Measurements from ENCODE around the gene TREML1.

TREML1 gene

DNA sequence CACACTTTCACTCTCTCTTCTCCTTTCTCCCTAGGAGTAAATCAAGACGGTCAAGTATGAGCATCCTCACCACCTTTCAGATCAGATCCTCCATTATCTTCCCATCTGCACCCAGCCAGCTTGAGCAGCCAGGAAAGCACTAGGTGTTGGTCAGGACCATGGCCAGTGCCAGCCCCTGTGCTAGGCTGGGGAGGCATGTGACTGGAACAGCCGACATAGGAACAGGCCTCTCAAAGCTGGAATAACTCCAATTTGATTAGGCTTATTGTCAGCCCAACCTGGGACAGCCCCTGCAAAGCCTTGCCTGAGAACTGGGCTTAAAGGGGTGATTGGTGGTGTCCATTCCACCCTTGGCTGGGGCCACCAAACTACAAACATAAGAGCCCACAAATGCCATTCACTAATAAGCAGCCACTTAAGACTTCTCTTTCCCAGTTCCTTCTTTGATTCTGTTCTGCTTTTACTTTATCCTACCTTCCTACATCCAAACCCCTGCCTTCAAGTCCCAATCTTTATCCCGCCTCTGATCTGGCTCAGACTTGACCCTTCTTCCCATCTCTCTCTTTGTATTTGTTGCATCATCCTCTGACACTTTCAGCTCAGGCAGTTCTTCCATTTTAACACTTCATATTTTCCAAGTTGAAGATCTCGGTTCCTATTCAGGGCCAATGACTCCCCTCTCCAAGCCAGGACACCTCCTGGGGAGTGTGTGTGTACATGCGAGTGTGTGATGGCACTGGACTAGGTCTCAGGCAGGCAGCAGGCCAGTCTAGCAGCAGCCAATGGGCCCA is 13.2 kb upstream of the TREML1 start:
- intact Hi-C loops (cut with micrococcal nuclease), result no loop called here
- Mint-ChIP-seq H3K4me3 (no peak overlapping the region), H3K27me3 (peaks cover 8% of the 10 kb centered on the region), H3K36me3 (ENCODE audit: low read depth) (no peaks in the 10 kb centered on the region), H3K4me1 (ENCODE audit: low read depth) (peaks cover 35% of the 10 kb centered on the region), H3K9me3 (no peaks in the 10 kb centered on the region), H3K27ac (no peak overlapping the region)

GRCh38 chr6:41164551-41165120 is 10.5 kb upstream of the TREML1 start:
- Mint-ChIP-seq H3K4me3 (no peak overlapping the region), H3K36me3 (ENCODE audit: low read depth) (peaks cover 13% of the 10 kb centered on the region), H3K4me1 (ENCODE audit: low read depth) (peaks cover 63% of the 10 kb centered on the region), H3K27ac (no peak overlapping the region), H3K27me3 (peaks cover 5% of the 10 kb centered on the region), H3K9me3 (no peaks in the 10 kb centered on the region)
- intact Hi-C loops (cut with micrococcal nuclease), result no loop called here

DNA sequence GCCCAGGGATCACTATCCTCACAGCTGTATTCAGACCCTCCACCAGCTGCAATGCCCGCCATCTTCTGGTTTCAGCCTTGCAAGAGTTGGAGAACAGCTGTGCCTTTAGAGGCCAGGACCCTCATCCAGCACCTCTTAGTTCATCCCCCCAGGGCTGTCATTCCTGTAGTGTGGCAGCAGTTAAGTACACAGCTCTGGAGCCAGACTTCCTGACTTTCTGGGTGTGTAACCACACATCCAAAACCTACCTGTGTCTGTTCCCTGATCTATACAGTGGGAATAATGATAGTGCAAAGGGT is 9.2 kb upstream of the TREML1 start:
- peaks cover 26% of the 10 kb centered on the region for H3K36me3 Mint-ChIP-seq (ENCODE audit: low read depth)
- no peaks in the 10 kb centered on the region for H3K9me3 Mint-ChIP-seq
- peaks cover 2% of the 10 kb centered on the region for H3K27me3 Mint-ChIP-seq
- H3K4me3 Mint-ChIP-seq, result no peak overlapping the region
- intact Hi-C loops (cut with micrococcal nuclease), result no loop called here
- H3K27ac Mint-ChIP-seq, result peak overlapping the region; percentile 78
- H3K4me1 Mint-ChIP-seq (ENCODE audit: low read depth), result peaks cover 75% of the 10 kb centered on the region

GRCh38 chr6:41162687-41163418 is 8.7 kb upstream of the TREML1 start, which contains the start of gene TREM2:
TSS of gene TREM2 (minus strand) at chr6:41163116. CDS start at chr6:41163082, 34 bp downstream.
- peaks cover 1% of the 10 kb centered on the region for H3K27me3 Mint-ChIP-seq
- intact Hi-C loops (cut with micrococcal nuclease), result no loop called here
- H3K27ac Mint-ChIP-seq, result peak within 1 kb of the TSS; percentile 78
- peak within 1 kb of the TSS; percentile 81 for H3K4me3 Mint-ChIP-seq
- peaks cover 31% of the 10 kb centered on the region for H3K36me3 Mint-ChIP-seq (ENCODE audit: low read depth)
- H3K9me3 Mint-ChIP-seq, result no peaks in the 10 kb centered on the region
- peaks cover 80% of the 10 kb centered on the region for H3K4me1 Mint-ChIP-seq (ENCODE audit: low read depth)

DNA sequence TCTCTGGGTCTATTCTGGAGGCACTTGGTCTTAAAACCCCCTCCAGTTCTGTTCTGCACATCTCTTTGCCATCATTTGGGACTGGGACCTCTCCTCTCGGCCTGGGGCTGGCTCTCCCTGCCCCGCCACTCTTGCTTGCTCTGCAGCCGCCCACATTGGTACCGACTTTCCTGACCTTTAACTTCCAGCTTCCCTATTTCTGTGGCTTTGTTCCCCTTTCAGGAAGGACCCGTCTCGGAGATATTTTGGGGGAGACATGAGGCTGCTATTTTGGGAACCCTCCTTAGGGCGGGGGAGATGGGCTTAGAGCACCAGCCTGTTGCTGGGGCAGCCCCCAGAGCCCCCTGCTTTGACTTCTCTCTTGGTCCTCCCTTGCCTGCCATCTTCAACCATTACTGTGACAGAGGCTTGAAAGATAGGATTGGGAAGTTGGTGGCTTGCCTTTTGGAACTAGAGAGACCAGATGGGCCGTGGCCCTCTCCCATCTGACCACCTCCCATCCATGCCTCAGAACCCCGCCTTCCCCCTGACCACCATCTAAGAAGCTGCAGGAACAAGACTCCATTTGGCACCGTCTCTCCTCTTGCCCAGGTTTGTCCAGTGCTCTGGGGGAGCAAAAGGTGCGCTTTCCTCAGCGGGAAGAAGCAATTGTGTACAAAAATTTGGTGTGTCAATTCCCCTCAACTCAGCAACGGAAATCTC is 7.9 kb upstream of the TREML1 start:
- Mint-ChIP-seq H3K9me3 (no peaks in the 10 kb centered on the region), H3K27me3 (peaks cover under 1% of the 10 kb centered on the region), H3K36me3 (ENCODE audit: low read depth) (peaks cover 39% of the 10 kb centered on the region), H3K4me1 (ENCODE audit: low read depth) (peaks cover 80% of the 10 kb centered on the region), H3K27ac (peak overlapping the region; percentile 78), H3K4me3 (peak overlapping the region; percentile 81)
- intact Hi-C loops (cut with micrococcal nuclease), result no loop called here

GRCh38 chr6:41161380-41161779 is 7.2 kb upstream of the TREML1 start:
- H3K36me3 Mint-ChIP-seq (ENCODE audit: low read depth), result peaks cover 45% of the 10 kb centered on the region

DNA sequence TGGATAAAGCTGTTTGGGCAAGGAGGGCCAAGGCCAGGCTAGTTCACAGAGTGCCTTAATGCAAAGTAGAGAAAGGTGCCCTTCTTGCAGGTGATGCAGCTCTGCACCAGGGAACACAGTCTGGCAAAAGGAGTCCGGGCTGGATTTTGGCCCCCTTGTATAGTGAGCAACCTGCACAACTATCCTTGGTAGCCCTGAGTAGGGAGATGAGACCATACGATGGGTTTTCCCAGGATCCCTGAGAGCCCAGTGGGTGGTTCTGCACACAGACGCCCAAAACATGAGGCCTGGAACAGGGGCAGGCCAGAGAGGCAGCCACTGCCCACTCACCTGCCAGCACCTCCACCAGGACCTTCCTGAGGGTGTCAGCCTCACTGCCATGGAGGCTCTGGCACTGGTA is 6.8 kb upstream of the TREML1 start:
- Mint-ChIP-seq H3K27ac (no peak overlapping the region), H3K4me3 (peak overlapping the region; percentile 81), H3K9me3 (no peaks in the 10 kb centered on the region), H3K27me3 (no peaks in the 10 kb centered on the region), H3K4me1 (ENCODE audit: low read depth) (peaks cover 83% of the 10 kb centered on the region), H3K36me3 (ENCODE audit: low read depth) (peaks cover 47% of the 10 kb centered on the region)
- intact Hi-C loops (cut with micrococcal nuclease), result no loop called here

More at GRCh38 chr6:41161380-41161779, 7.2 kb upstream of the TREML1 start:
- intact Hi-C loops (cut with micrococcal nuclease), result no loop called here
- peaks cover 83% of the 10 kb centered on the region for H3K4me1 Mint-ChIP-seq (ENCODE audit: low read depth)
- no peaks in the 10 kb centered on the region for H3K9me3 Mint-ChIP-seq
- H3K27me3 Mint-ChIP-seq, result no peaks in the 10 kb centered on the region
- H3K27ac Mint-ChIP-seq, result peak overlapping the region; percentile 78
- H3K4me3 Mint-ChIP-seq, result peak overlapping the region; percentile 81

DNA sequence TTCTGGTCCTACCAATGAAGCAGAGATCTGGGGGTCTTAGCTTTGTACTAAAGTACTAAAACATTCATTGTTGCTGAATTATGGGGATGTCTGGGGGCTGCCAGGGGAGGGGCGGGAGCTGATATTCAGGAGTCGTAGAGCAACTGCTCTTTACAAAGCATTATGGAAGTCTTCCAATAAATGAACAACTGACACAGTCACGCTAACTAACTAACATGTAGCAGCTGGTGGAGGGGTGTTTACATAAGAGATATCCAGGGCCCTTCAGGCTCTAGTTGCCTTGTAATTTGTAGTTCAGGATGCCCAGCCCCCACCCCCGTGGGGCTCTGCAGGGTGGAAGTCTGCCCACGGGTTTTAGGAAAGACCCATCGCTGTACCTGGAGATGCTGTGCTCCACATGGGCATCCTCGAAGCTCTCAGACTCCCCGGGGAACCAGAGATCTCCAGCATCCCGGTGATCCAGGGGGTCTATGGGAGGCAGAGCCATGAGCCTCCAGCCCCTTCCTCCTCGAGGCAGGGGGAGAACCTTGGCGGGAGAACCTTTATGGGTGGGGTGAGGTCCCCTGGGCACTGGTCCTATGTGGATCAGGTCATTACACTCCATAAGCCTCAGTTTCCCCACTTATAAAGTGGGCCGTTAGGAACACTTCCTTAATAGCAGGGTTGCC is 5.4 kb upstream of the TREML1 start:
- Mint-ChIP-seq H3K4me3 (no peak overlapping the region), H3K4me1 (ENCODE audit: low read depth) (peaks cover 92% of the 10 kb centered on the region), H3K27me3 (no peaks in the 10 kb centered on the region), H3K36me3 (ENCODE audit: low read depth) (peaks cover 47% of the 10 kb centered on the region), H3K27ac (no peak overlapping the region), H3K9me3 (no peaks in the 10 kb centered on the region)
- intact Hi-C loops (cut with micrococcal nuclease), result no loop called here

DNA sequence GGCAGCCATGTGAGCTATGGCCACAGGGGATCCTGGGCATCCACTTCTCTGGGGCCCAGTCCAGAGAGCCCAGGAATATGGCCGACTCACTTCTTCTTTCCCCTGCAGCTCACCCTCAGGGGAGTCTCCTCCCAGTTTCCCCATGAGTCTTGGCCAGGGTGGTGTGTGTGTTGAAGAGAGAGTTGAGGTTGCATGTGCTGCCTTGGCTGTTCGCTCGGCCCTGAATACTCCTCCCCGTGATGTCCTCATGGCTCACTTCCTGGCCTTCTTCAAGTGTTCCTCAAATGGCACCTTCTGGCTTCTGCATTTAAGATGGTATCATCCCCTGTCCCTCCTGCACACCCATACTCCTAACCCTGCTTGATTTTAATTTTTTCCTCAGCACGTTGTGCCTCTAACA is 3.2 kb upstream of the TREML1 start:
- intact Hi-C loops (cut with micrococcal nuclease), result no loop called here
- Mint-ChIP-seq H3K27me3 (peaks cover 3% of the 10 kb centered on the region), H3K4me3 (no peak overlapping the region), H3K36me3 (ENCODE audit: low read depth) (peaks cover 47% of the 10 kb centered on the region), H3K27ac (peak overlapping the region; percentile 25), H3K4me1 (ENCODE audit: low read depth) (peaks cover 77% of the 10 kb centered on the region), H3K9me3 (no peaks in the 10 kb centered on the region)

DNA sequence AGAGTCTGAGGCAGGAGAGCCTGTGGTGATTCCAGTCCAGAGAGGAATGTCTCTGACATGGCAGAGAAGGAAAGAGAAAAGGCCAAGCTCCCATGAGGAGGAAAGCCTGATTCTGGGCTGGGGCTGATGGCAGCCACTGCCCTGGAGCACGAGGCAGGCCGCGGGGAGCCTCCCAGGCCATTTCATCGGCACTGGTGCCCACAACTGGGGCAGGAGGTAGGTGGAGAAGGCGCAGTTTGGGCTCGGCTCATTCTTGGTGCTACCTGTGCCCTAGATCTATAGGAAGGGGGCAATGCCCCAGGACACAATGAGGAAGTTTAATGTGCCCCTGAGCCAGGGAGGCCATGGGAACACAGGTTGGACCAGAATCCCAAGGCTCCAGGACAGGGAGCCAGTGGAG is 2.6 kb upstream of the TREML1 start:
- peaks cover 47% of the 10 kb centered on the region for H3K36me3 Mint-ChIP-seq (ENCODE audit: low read depth)
- intact Hi-C loops (cut with micrococcal nuclease), result no loop called here
- H3K27ac Mint-ChIP-seq, result peak overlapping the region; percentile 25
- no peaks in the 10 kb centered on the region for H3K9me3 Mint-ChIP-seq
- H3K4me3 Mint-ChIP-seq, result no peak overlapping the region
- H3K27me3 Mint-ChIP-seq, result peaks cover 3% of the 10 kb centered on the region
- H3K4me1 Mint-ChIP-seq (ENCODE audit: low read depth), result peaks cover 72% of the 10 kb centered on the region

DNA sequence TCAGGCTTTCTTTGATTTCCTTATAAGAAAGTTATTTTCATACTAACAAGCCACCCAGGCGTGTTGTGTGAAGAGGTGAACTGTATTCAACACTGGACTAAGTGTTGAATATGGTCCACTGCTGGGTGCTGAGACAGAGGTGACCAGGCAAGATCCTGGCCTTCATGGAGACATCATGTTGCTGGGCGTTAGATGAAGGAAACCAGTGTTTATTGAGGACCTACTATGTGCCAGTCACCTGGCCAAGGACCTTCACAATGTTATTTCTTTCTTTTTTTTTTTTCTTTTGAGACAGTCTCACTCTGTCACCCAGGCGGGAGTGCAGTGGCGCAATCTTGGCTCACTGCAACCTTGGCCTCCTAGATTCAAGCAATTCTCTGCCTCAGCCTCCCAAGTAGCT is 1.9 kb upstream of the TREML1 start:
- Mint-ChIP-seq H3K36me3 (ENCODE audit: low read depth) (peaks cover 47% of the 10 kb centered on the region), H3K9me3 (no peaks in the 10 kb centered on the region), H3K27ac (no peak overlapping the region), H3K4me3 (no peak overlapping the region), H3K4me1 (ENCODE audit: low read depth) (peaks cover 64% of the 10 kb centered on the region), H3K27me3 (peaks cover 3% of the 10 kb centered on the region)
- intact Hi-C loops (cut with micrococcal nuclease), result no loop called here

DNA sequence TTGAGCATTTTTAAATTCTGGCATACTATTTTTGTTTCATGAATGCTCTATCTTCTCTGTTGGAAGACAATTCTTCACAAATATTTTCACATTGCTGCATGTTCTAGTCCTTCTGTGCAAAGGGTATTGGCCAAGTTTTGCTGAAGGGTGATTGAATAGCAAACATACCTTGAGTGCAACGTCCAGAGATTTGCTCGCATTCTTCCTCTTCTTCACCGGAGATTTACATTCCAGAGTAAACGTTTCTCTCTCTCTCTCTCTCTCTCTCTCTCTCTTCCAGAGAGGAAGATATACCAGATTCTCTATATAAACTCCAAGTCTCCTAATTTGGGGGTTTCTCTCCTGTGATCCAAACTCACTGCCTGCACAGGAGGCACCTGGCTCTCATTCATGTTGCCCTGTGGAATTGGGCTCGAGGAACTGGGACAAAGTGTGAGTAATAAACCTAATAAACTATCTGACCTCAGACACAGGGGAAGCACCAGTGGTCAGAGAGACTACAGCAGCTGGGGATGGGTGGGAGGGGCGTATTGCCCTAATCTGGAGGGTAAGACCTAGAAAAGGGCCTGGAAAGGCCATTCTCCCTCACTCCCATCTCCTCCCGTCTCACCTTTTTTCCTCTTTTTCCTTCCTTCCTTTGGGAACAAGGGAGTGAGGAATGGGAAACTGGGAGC is 1.1 kb upstream of the TREML1 start:
- Mint-ChIP-seq H3K27ac (no peak overlapping the region), H3K9me3 (no peaks in the 10 kb centered on the region), H3K4me3 (no peak overlapping the region), H3K4me1 (ENCODE audit: low read depth) (peaks cover 57% of the 10 kb centered on the region), H3K36me3 (ENCODE audit: low read depth) (peaks cover 43% of the 10 kb centered on the region), H3K27me3 (peaks cover 3% of the 10 kb centered on the region)
- intact Hi-C loops (cut with micrococcal nuclease), result no loop called here

GRCh38 chr6:41153451-41153850 is 696 bp downstream of the TREML1 start:
- Mint-ChIP-seq H3K36me3 (ENCODE audit: low read depth) (peaks cover 35% of the 10 kb centered on the region), H3K4me3 (no peak overlapping the region)
- intact Hi-C loops (cut with micrococcal nuclease), result no loop called here

More at GRCh38 chr6:41153451-41153850, 696 bp downstream of the TREML1 start:
- Mint-ChIP-seq H3K9me3 (no peaks in the 10 kb centered on the region), H3K27ac (no peak overlapping the region), H3K4me1 (ENCODE audit: low read depth) (peaks cover 39% of the 10 kb centered on the region), H3K27me3 (peaks cover 3% of the 10 kb centered on the region)

Measured in dendritic cell treated with granulocyte-macrophage colony-stimulating factor and Interleukin-4, amounts not matched to agents 40 ng/mL and 50 ng/mL, for 4 days (primary cell).